HG02642 (cell line): ENCODE data around the gene PAK5.

Experiments used
- ATAC-seq: cut with Tn5 transposase; IDR thresholded peaks from one replicate; pipeline ENCODE4 v1.9.1; 2021; ENCODE audit warnings: mild to moderate bottlenecking; ENCODE audit not compliant: unreplicated experiment, poor library complexity

The PAK5 gene

DNA sequence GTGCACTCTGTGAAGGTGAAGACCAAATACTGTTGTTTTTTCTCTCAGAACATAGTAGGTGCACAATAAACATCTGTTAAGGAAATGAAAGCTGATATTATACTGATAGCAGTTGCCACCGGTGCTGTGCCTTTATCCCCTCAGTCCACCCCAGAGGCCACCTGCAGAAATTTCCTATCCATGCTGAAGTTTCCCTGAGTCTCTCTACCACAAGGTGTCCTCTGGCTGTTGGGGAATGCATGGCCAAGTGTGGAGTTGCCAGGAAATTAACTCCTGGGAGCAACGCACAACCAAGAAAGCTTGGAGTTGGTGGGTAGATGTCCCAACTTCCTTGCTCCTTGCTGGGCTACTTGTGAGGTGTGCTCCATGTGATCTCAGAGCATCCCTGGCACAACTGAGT lies 210.3 kb downstream of the PAK5 start:
- no peak for ATAC-seq

DNA sequence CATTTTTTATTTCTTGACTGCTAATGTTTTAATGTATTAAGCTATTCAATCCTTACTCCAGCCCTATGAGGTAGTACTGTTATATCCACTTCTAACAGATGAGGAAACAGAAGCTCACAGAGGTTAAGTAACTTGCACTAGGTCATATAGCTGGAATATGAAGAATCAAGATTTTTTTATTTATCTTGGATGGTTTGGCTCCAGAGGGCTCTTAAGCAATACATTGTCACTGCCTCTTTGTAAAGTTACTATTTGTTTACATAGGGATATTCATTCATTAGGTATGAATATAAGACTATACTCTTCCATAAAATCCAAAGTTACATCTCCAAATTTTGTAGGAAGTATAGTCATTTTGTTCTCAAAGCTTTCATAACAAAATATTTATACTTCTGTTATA lies 210.7 kb downstream of the PAK5 start:
- no peak for ATAC-seq

- no peak for ATAC-seq
These were observed 211.7 kb downstream of the PAK5 start for GRCh38 chr20:9627219-9627618.

- ATAC-seq, result no peak
These were observed 212.5 kb downstream of the PAK5 start for GRCh38 chr20:9626357-9626756.

DNA sequence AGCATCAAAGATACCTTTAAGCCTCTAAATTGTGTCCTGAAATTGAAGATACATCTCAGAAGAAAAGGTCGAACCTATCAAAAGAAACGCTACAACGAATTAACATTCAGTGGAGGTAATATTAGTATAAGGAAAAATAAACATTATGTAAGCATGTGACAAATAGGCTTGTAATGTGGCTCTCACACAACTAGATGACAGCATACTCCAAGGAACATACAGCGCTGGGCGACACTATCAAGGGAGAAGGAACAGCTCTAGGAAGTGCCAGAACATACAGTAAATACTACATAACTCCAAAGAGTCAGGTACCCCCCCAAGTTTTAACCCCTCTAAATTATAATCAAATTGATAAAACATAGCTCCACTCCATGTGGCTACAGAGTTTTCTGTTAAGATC lies 220.9 kb downstream of the PAK5 start:
- no peak for ATAC-seq

DNA sequence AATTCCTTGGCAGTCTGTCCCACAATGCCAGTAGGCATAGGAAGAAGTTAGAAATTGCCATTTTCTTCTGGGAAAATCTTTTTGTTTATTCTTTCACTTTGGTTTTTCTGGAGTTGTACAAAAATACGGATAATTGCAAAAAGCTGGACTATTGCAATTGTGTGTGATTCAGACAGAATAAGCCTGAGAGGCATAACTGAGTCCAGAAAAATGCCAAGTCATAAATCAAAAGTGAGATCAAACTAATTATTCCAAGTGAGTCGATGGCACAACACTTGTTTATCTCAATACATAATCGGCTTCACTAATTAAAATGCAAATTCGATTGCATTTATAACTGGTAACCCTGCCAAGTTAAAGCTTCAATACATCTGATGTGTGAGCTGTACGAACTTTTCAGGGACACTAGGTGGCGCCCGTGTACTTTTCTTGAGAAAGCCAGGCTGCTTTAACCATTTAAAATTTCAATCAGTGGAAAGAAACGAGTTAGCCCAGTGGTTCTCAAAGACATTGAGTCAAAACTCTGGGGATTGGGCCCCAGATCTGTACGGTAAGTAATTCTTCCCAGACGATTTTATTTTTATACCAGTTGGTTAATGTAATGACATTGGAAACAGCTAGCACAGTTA lies 221.9 kb downstream of the PAK5 start:
- ATAC-seq, result no peak

- peak; percentile 30 for ATAC-seq
These were observed 222.4 kb downstream of the PAK5 start for GRCh38 chr20:9616455-9616805.

GRCh38 chr20:9615766-9616454 lies 223.0 kb downstream of the PAK5 start:
- peak; percentile 99 for ATAC-seq

DNA sequence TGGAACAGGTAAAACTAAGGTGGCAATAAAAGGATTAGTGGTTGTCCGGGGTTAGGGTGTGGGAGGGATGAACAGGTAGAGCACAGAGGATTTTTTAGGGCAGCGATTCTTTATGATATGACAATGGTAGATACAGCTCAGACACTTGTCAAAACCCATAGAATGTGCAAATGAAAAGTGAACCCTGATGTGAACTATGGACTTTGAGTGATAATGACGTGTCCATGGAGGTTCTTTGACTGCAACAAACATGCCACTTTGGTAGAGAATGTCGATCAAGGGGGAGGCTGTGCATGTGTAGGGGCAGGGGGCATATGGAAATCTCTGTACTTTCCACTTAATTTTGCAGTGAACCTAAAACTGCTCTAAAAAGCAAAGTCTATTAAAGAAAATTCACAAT lies 223.8 kb downstream of the PAK5 start:
- ATAC-seq, result no peak

DNA sequence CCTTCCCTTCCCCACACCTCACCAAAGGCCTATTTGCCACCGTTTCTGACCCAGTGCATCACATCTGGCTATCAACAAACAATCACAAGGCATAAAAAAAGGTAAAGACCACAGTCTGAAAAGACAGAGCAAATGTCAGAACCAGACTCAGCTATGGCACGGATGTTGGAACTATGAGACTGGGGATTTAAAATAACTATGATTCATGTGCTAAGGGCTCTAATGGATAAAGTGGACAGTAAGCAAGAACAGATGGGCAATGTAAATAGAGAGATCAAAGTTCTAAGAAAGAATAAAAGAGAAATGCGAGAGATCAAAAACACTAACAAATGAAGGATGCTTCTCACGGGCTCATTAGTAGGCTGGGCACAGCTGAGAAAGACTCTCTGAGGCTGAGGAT lies 225.0 kb downstream of the PAK5 start:
- no peak for ATAC-seq

GRCh38 chr20:9611921-9612320 lies 227.0 kb downstream of the PAK5 start:
- ATAC-seq, result no peak

GRCh38 chr20:9610665-9611064 lies 228.2 kb downstream of the PAK5 start:
- ATAC-seq, result no peak

- peak; percentile 68 for ATAC-seq
These were observed 228.9 kb downstream of the PAK5 start for GRCh38 chr20:9609887-9610502.

GRCh38 chr20:9608639-9609340 lies 230.1 kb downstream of the PAK5 start:
- no peak for ATAC-seq

GRCh38 chr20:9602847-9603183 lies 236.1 kb downstream of the PAK5 start:
- no peak for ATAC-seq

GRCh38 chr20:9600562-9600961 lies 238.3 kb downstream of the PAK5 start:
- no peak for ATAC-seq

DNA sequence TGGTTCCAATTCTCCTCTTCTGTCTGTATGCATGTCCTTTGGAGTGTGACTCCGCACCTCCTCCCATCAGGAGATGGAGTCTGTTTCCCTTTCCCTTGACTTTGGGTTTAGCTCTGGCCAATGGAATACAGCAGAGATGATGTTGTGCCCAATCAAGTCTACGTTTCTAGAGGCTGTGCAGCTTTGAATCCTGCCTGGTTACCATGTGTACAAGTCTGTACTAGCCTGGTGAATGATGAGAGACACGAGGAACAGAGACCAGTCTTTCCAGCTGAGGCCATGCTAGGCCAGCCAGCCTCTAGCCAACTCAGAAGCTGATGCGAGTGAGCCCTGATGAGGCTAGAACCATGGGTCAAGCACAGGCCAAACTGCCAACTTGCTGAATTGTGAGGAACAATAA lies 241.3 kb downstream of the PAK5 start:
- no peak for ATAC-seq

GRCh38 chr20:9595763-9596162 lies 243.1 kb downstream of the PAK5 start:
- ATAC-seq, result no peak

DNA sequence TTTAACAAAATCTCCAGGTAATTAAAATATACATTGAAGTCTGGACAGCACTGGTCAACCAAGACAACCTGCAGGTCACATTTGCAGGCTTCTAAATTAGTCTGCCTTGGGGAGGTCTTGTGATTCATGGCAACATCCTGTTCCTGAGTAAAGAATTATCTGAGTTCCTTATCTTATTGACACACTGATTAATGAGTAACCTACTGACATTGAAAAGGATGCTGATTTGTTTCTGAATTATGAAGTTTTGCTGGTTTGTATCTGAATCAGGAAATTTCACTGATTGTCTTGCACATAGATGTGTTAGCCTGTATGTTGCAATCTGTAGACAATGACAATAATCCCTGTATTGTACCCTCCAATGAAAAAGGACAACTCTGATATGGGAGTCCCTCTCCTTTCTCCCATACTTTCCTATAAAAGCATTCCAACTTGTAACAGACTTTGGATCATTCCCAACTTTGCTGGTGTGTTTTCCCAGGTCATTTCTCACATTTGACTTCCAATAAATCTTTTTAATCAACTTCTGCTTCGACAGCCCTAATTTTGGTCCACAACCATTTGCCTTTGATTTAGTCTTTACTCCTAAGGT lies 244.5 kb downstream of the PAK5 start:
- ATAC-seq, result no peak

DNA sequence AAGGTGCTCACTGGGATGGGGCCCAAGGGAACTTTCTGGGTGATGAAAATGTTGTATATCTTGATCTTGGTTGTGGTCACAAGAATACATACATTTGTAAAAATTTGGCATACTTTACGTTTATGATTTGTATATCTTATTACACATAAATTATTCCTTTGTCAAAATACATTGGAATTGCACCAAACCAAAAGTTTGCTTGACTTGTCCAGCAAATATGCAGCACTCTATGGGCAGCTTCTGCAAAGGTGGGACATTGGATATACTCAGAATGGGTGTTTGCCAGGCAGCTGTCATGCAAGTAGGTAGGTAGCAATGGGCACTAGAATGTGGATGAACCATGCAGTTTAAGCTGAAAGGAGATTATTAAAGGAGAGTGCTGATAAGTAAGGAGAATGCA lies 246.5 kb downstream of the PAK5 start:
- ATAC-seq, result no peak

DNA sequence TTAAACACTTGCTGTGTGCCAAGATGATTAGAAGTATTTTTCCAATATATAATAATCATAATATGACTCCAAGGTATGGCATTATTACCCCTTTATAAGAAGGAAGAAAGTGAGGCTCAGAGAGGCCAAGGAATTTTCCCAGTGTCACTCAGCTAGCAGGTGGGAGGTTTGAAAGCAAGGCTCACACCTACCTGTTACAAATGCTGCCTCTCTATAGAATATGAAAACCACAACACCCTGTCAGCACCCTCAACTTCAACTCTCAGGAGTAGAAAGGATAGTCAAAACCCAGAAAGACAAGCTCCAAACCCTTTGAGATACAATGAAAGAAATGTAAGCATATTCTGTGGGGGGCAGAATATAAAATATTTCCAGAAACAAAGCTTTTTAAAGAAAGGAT lies 247.8 kb downstream of the PAK5 start:
- no peak for ATAC-seq
